Upper lobe of left lung (tissue), 4 donors: Measurements from ENCODE around the gene CKS2.

Source experiments
- CTCF ChIP-seq, 6 experiments: fragments of 450-650 bp in 4 of 6; fragments of 200-600 bp in 2 of 6; sonication (generic) in 2 of 6; IDR thresholded peaks; one replicate each; pipeline ENCODE4 v1.5.1; 2016 to 2019; ENCODE audit warnings: antibody characterized with exemption in 6 of 6
- EP300 ChIP-seq, 4 donors: sonication (generic); formaldehyde crosslinking; IDR thresholded peaks; one replicate each; pipeline ENCODE4 v1.5.1; 2017; ENCODE audit warnings: antibody characterized with exemption in 4 of 4, control low read depth in 2 of 4
- POLR2A ChIP-seq, 4 donors: fragments of 450-650 bp; IDR thresholded peaks; one replicate each; pipeline ENCODE4 v1.5.1; 2016 to 2017; ENCODE audit warnings: antibody characterized with exemption in 4 of 4, mild to moderate bottlenecking in 2 of 4

GRCh38 chr9:89363921-89364665 lies 53.1 kb downstream of the CKS2 start:
- TF ChIP-seq POLR2A (IDR thresholded peaks at IDR 0.05) (no peak), EP300 (IDR thresholded peaks at IDR 0.05) (no peak), CTCF (IDR thresholded peaks at IDR 0.05) (no peak)
